ENCODE data around the gene CEBPZOS. TPM values are rescaled to one million over a fixed set of nuclear protein-coding genes. Genes with fewer than 3 reads are reported as not detected.
"Not testable (repeated sequence)": the region's sequence is repeated elsewhere in the genome, so short reads cannot be mapped to it uniquely, and the experiment has no call there.

Gene CEBPZOS
- total RNA-seq, 1 donor from 2014 or later: not detected

GRCh38 chr2:37192551-37192950 is 3.7 kb upstream of the CEBPZOS start:
- peaks cover 2% of the 10 kb centered on the region for H3K27me3 Mint-ChIP-seq (ENCODE audit: low read depth)
- H3K36me3 Mint-ChIP-seq: no peaks in the 10 kb centered on the region
- no peak overlapping the region for H3K4me3 Mint-ChIP-seq
- H3K4me1 Mint-ChIP-seq: no peaks in the 10 kb centered on the region
- no peak overlapping the region for H3K27ac Mint-ChIP-seq
- no peak for DNase-seq (ENCODE audit: low spot score in 2 of 2, unreplicated experiment in 2 of 2)
- TF ChIP-seq CTCF (IDR thresholded peaks at IDR 0.05; ENCODE audit: unreplicated experiment): no peak
- no peaks in the 10 kb centered on the region for H3K9me3 Mint-ChIP-seq

- H3K4me3 Mint-ChIP-seq; H3K36me3 Mint-ChIP-seq; H3K9me3 Mint-ChIP-seq; H3K27me3 Mint-ChIP-seq (ENCODE audit: low read depth); DNase-seq (ENCODE audit: low spot score in 2 of 2, unreplicated experiment in 2 of 2); H3K4me1 Mint-ChIP-seq; H3K27ac Mint-ChIP-seq: not testable (repeated sequence)
Observed at GRCh38 chr2:37195862-37196319, 405 bp upstream of the CEBPZOS start.

- TF ChIP-seq CTCF (IDR thresholded peaks at IDR 0.05; ENCODE audit: unreplicated experiment): no peak
- H3K9me3 Mint-ChIP-seq: peaks cover 3% of the 10 kb centered on the region
- H3K27ac Mint-ChIP-seq: no peak overlapping the region
- no peaks in the 10 kb centered on the region for H3K27me3 Mint-ChIP-seq (ENCODE audit: low read depth)
- no peaks in the 10 kb centered on the region for H3K4me1 Mint-ChIP-seq
- no peak for DNase-seq (ENCODE audit: low spot score in 2 of 2, unreplicated experiment in 2 of 2)
- H3K36me3 Mint-ChIP-seq: peaks cover 17% of the 10 kb centered on the region
- no peak overlapping the region for H3K4me3 Mint-ChIP-seq
Observed at GRCh38 chr2:37198681-37199065, 2.4 kb downstream of the CEBPZOS start.

GRCh38 chr2:37201208-37201607 is 4.9 kb downstream of the CEBPZOS start:
- H3K9me3 Mint-ChIP-seq: peaks cover 7% of the 10 kb centered on the region
- H3K27ac Mint-ChIP-seq: no peak overlapping the region
- H3K4me1 Mint-ChIP-seq: no peaks in the 10 kb centered on the region
- no peak overlapping the region for H3K4me3 Mint-ChIP-seq
- peaks cover 37% of the 10 kb centered on the region for H3K36me3 Mint-ChIP-seq
- no peak for TF ChIP-seq CTCF (IDR thresholded peaks at IDR 0.05; ENCODE audit: unreplicated experiment)
- H3K27me3 Mint-ChIP-seq (ENCODE audit: low read depth): no peaks in the 10 kb centered on the region
- no peak for DNase-seq (ENCODE audit: low spot score in 2 of 2, unreplicated experiment in 2 of 2)

GRCh38 chr2:37201766-37202165 is 5.5 kb downstream of the CEBPZOS start:
- Mint-ChIP-seq H3K4me3 (no peak overlapping the region), H3K9me3 (peaks cover 7% of the 10 kb centered on the region), H3K27me3 (ENCODE audit: low read depth) (no peaks in the 10 kb centered on the region), H3K27ac (no peak overlapping the region), H3K36me3 (peaks cover 40% of the 10 kb centered on the region), H3K4me1 (no peaks in the 10 kb centered on the region)
- no peak for TF ChIP-seq CTCF (IDR thresholded peaks at IDR 0.05; ENCODE audit: unreplicated experiment)
- DNase-seq (ENCODE audit: low spot score in 2 of 2, unreplicated experiment in 2 of 2): no peak

GRCh38 chr2:37203708-37204107 is 7.4 kb downstream of the CEBPZOS start:
- Mint-ChIP-seq H3K27me3 (ENCODE audit: low read depth) (no peaks in the 10 kb centered on the region), H3K4me1 (no peaks in the 10 kb centered on the region), H3K9me3 (peaks cover 22% of the 10 kb centered on the region), H3K4me3 (no peak overlapping the region), H3K27ac (no peak overlapping the region), H3K36me3 (peaks cover 59% of the 10 kb centered on the region)
- TF ChIP-seq CTCF (IDR thresholded peaks at IDR 0.05; ENCODE audit: unreplicated experiment): no peak
- DNase-seq (ENCODE audit: low spot score in 2 of 2, unreplicated experiment in 2 of 2): no peak

- H3K27me3 Mint-ChIP-seq (ENCODE audit: low read depth); H3K4me3 Mint-ChIP-seq; H3K4me1 Mint-ChIP-seq; H3K27ac Mint-ChIP-seq; DNase-seq (ENCODE audit: low spot score in 2 of 2, unreplicated experiment in 2 of 2): not testable (repeated sequence)
- H3K36me3 Mint-ChIP-seq: peaks cover 74% of the 10 kb centered on the region
- H3K9me3 Mint-ChIP-seq: peaks cover 34% of the 10 kb centered on the region
Observed at GRCh38 chr2:37205071-37205661, 8.9 kb downstream of the CEBPZOS start.
